Body of pancreas (tissue), 4 donors: ENCODE data around the gene HIPK3. TPM values are rescaled to one million over a fixed set of nuclear protein-coding genes. Genes with fewer than 3 reads are reported as not detected.

Experiments used
- ATAC-seq: fragments of 150-250 bp; one replicate; pipeline ENCODE4 v1.9.1; 2016
- DNase-seq, 4 donors: peaks; one replicate each; pipeline ENCODE4 v3.0.0-alpha.2; 2019
- H3K27ac ChIP-seq, 4 donors: fragments of 200-600 bp; sonication (generic); 1 replicate in 3 of 4; 2 replicates in 1 of 4; pipeline versions ENCODE4 v1.5.1 to v1.6.1; 2016 to 2019; ENCODE audit warnings: mild to moderate bottlenecking in 1 of 4, mixed read lengths in 1 of 4, moderate library complexity in 1 of 4
- H3K27me3 ChIP-seq, 2 donors: fragments of 200-600 bp; sonication (generic); one replicate each; pipeline ENCODE4 v1.6.0; 2016; ENCODE audit warnings: mild to moderate bottlenecking in 1 of 2
- H3K36me3 ChIP-seq, 2 donors: fragments of 200-600 bp; sonication (generic); replicated peaks in 1 of 2; 2 replicates each; pipeline ENCODE4 v1.5.1; 2016; ENCODE audit warnings: low read depth in 2 of 2; ENCODE audit not compliant: insufficient read depth in 1 of 2
- H3K4me1 ChIP-seq: fragments of 200-600 bp; sonication (generic); one replicate; pipeline ENCODE4 v1.6.0; 2016
- H3K4me3 ChIP-seq, 2 donors: fragments of 200-600 bp; sonication (generic); 1 replicate in 1 of 2; 2 replicates in 1 of 2; pipeline ENCODE4 v1.5.1; 2016 to 2019
- H3K9me3 ChIP-seq, 3 donors: fragments of 200-600 bp; sonication (generic); 1 replicate in 2 of 3; 2 replicates in 1 of 3; pipeline ENCODE4 v1.5.1; 2016
- POLR2A ChIP-seq, 3 donors: fragments of 450-650 bp; IDR thresholded peaks; one replicate each; pipeline ENCODE4 v1.6.1; 2016; ENCODE audit warnings: antibody characterized with exemption in 3 of 3, mild to moderate bottlenecking in 2 of 3
- WGBS, 2 donors: methylation state at CpG; one replicate each; pipeline ENCODE4 v1.1.5; 2017; 5-methylcytosine and 5-hydroxymethylcytosine counted together
- intact Hi-C: fragments of 100-400 bp; cut with DNase I; formaldehyde crosslinking; loops from one replicate; pipeline ENCODE4 v1.15.1; 2023
- total RNA-seq, 2 donors: library from RNA; depleted of rRNA; stranded (reverse); fragments of >200 nt; gene quantifications; one replicate each; pipeline ENCODE4 v1.1.0, GENCODE V29; 2016
- TF ChIP-seq, protein P1 (sequence below), 7 experiments: fragments of 450-650 bp in 4 of 7; fragments of 200-600 bp in 3 of 7; sonication (generic) in 3 of 7; IDR thresholded peaks; one replicate each; pipeline ENCODE4 v1.5.1; 2016 to 2019; ENCODE audit warnings: antibody characterized with exemption in 7 of 7

Gene HIPK3
- total RNA-seq, 2 donors from 2014 or later = 51.7 to 57.1 TPM

GRCh38 chr11:33333816-33334215 lies 76.6 kb downstream of the HIPK3 start:
- H3K9me3 ChIP-seq = no peaks in the 10 kb centered on the region
- WGBS, 2 donors = 74 to 78% methylated on average over 2 of the region's 2 CpGs
- H3K4me3 ChIP-seq = no peak overlapping the region
- DNase-seq (no peak), ATAC-seq (no peak)
- H3K27me3 ChIP-seq = no peaks in the 10 kb centered on the region
- H3K4me1 ChIP-seq = peaks cover 5% of the 10 kb centered on the region
- no peaks in the 10 kb centered on the region for H3K36me3 ChIP-seq
- TF ChIP-seq, protein P1, sequence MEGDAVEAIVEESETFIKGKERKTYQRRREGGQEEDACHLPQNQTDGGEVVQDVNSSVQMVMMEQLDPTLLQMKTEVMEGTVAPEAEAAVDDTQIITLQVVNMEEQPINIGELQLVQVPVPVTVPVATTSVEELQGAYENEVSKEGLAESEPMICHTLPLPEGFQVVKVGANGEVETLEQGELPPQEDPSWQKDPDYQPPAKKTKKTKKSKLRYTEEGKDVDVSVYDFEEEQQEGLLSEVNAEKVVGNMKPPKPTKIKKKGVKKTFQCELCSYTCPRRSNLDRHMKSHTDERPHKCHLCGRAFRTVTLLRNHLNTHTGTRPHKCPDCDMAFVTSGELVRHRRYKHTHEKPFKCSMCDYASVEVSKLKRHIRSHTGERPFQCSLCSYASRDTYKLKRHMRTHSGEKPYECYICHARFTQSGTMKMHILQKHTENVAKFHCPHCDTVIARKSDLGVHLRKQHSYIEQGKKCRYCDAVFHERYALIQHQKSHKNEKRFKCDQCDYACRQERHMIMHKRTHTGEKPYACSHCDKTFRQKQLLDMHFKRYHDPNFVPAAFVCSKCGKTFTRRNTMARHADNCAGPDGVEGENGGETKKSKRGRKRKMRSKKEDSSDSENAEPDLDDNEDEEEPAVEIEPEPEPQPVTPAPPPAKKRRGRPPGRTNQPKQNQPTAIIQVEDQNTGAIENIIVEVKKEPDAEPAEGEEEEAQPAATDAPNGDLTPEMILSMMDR (IDR thresholded peaks at IDR 0.05) = no peak
- no peak for TF ChIP-seq POLR2A (IDR thresholded peaks at IDR 0.05)
- intact Hi-C loops = loop anchor here (5.0 kb wide), 1 partner anchor 167 kb away; no protein-coding TSS in a partner anchor
- H3K27ac ChIP-seq = no peak overlapping the region

GRCh38 chr11:33334627-33335026 lies 77.4 kb downstream of the HIPK3 start:
- intact Hi-C loops = loop anchor here (5.0 kb wide), 1 partner anchor 167 kb away; no protein-coding TSS in a partner anchor
- no peaks in the 10 kb centered on the region for H3K27me3 ChIP-seq

GRCh38 chr11:33339247-33339646 lies 82.1 kb downstream of the HIPK3 start:
- TF ChIP-seq, protein P1 (IDR thresholded peaks at IDR 0.05) = no peak
- no peak for TF ChIP-seq POLR2A (IDR thresholded peaks at IDR 0.05)
- peaks cover 0 to 19% of the 10 kb centered on the region in 2 donors for H3K36me3 ChIP-seq
- 72 to 85% methylated on average over 1 of the region's 1 CpG for WGBS, 2 donors
- no peak for ATAC-seq
- no peaks in the 10 kb centered on the region for H3K27me3 ChIP-seq
- intact Hi-C loops = no loop called here
- no peaks in the 10 kb centered on the region for H3K9me3 ChIP-seq
- H3K27ac ChIP-seq = no peak overlapping the region
- DNase-seq = no peak
- H3K4me1 ChIP-seq = no peaks in the 10 kb centered on the region
- H3K4me3 ChIP-seq = no peak overlapping the region

More at GRCh38 chr11:33334627-33335026, 77.4 kb downstream of the HIPK3 start:
- Histone ChIP-seq H3K4me1 (peaks cover 3% of the 10 kb centered on the region), H3K27ac (no peak overlapping the region), H3K36me3 (peaks cover 0 to 3% of the 10 kb centered on the region in 2 donors), H3K9me3 (no peaks in the 10 kb centered on the region), H3K4me3 (no peak overlapping the region)
- 93% methylated on average over 3 of the region's 3 CpGs for WGBS, 2 donors
- ATAC-seq (no peak), DNase-seq (no peak)
- TF ChIP-seq, protein P1 (IDR thresholded peaks at IDR 0.05) = no peak
- TF ChIP-seq POLR2A (IDR thresholded peaks at IDR 0.05) = no peak

DNA sequence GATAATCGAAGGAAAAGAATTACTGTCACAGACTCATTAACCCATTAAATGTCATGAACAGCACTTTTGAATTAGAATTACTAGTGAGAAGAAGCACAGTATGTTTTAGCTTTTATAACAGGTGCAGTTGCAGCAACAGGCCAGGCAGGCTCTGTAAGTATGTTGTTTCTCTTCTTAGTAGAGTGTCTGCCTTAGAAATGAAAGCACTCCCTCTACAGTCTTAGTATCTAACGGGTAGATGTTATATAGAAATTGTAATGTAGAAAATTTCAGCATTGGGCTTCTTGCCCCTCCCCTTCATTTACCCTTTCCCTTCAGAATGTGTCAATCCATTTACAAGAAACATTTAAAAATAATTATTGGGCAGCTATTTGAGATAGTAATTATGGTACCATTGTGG lies 87.4 kb downstream of the HIPK3 start:
- H3K27ac ChIP-seq = no peak overlapping the region
- DNase-seq = no peak
- ATAC-seq = no peak
- WGBS, 2 donors = 43 to 53% methylated on average over 2 of the region's 2 CpGs
- H3K27me3 ChIP-seq = no peaks in the 10 kb centered on the region
- no peak overlapping the region for H3K4me3 ChIP-seq
- no peak for TF ChIP-seq POLR2A (IDR thresholded peaks at IDR 0.05)
- TF ChIP-seq, protein P1 (IDR thresholded peaks at IDR 0.05) = peak in 1 of 7 experiments; percentile 3
- intact Hi-C loops = no loop called here
- no peaks in the 10 kb centered on the region for H3K9me3 ChIP-seq
- peaks cover 15 to 36% of the 10 kb centered on the region in 2 donors for H3K36me3 ChIP-seq
- no peaks in the 10 kb centered on the region for H3K4me1 ChIP-seq

DNA sequence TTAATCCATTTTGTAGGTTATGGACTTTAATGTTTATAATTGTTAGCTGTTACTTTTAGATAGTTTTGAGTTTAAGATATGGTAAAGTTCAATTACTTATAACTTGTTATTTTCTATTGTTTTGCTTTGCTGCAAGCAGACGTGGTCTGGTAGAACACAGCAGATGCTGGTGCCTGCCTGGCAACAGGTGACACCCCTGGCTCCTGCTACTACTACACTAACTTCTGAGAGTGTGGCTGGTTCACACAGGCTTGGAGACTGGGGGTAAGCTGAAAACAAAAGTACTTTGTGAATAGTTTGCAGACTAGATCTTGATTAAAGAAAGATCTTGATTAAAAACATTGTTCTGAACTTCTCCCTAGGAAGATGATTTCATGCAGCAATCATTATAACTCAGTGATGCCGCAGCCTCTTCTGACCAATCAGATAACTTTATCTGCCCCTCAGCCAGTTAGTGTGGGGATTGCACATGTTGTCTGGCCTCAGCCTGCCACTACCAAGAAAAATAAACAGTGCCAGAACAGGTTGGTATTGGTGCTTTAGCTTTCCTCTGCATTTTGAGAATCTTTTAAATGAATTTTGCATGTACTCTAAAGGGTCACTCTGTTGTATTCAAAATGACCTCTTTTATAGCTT lies 90.4 kb downstream of the HIPK3 start:
- DNase-seq (no peak), ATAC-seq (no peak)
- no peak overlapping the region for H3K27ac ChIP-seq
- WGBS, 2 donors = 83% methylated on average over 2 of the region's 2 CpGs
- H3K9me3 ChIP-seq = no peaks in the 10 kb centered on the region
- H3K4me3 ChIP-seq = no peak overlapping the region
- peaks cover 29 to 47% of the 10 kb centered on the region in 2 donors for H3K36me3 ChIP-seq
- no peaks in the 10 kb centered on the region for H3K4me1 ChIP-seq
- H3K27me3 ChIP-seq = no peaks in the 10 kb centered on the region
- intact Hi-C loops = no loop called here
- no peak for TF ChIP-seq POLR2A (IDR thresholded peaks at IDR 0.05)
- TF ChIP-seq, protein P1 (IDR thresholded peaks at IDR 0.05) = no peak
